ENCODE results near the gene AKAP8. TPM values are rescaled to one million over a fixed set of nuclear protein-coding genes. Genes with fewer than 3 reads are reported as not detected.
"Not testable (repeated sequence)": the region's sequence is repeated elsewhere in the genome, so short reads cannot be mapped to it uniquely, and the experiment has no call there.

AKAP8 gene
- polyA plus RNA-seq, 3 donors, result 26.6 to 36.3 (median 35.5) TPM

DNA sequence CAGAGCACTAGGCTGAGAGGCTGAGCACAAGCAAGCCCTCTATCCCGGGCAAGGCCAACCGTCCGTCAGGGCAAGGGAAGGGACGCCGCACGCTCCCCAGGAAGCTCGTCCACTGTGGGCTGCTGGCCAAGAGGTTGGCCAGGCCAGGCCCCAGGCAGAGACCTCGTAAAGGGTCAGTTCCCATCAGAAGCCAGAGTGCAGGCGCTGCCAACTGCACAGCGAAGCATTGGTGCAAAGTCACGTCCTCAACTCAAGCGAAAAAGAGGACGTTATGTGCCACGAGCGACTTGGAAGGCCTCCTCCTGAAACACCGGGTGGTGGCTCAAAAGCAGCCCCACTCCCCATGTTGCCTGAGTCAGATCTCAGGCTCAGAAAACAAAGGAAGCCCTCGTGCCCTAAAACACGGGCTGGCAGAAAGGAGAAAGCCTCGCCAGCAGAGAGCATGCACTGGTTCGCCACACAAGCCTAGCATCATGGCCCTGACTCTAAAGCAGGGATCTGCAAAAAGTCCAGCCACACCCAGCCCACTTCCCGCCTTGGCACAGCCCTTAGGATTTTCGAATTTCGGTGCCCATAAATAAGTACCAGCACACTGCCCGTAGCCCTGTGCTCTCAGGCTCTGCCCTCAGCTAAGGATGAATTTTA lies 4.7 kb downstream of the AKAP8 start:
- no peak for DNase-seq

DNA sequence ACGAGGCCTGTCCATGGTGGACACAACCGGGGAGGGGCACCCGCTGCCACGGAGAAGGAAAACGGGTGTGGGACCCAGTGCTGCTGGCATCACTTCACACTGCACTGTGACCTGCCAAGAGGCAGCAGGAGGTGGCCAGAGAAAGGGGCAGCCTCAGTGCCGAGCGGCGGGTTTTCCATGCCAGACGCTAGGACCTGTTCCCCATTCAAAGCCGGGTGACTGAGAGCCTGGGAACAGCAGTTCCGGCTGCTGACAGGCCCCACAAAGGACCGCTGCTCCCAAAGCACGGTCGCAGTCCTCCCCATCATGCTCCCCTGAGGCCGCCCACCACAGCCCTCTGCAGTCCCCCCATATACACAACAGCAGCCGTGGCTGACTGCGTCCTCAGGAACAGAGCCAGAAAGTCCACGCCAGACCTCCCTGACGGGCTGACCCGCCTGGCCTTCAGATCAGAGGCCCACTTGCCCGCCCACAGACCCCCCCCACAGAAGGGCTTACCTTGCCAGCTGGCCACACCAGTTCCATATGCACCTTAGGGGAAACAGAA lies 5.4 kb downstream of the AKAP8 start:
- no peak for DNase-seq

DNA sequence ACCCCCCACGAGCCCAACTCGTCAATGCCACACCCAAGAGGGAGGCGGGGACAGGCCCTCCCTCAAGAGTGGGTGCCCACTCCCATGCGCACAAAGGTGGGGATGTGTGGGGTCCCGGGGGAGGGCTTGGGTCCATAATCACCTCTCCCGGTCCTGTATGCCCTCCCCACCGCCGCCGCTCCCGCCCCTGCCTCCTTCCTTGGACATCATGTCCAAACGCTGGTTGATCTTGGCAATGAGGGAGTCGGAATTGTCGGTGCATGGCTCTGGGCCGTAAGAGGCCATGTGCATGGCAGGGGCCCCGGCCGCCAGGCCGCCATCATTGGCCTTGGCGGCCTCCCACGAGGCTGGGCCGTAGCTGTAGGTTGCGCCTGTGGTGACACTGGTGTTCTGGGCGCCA lies 5.9 kb downstream of the AKAP8 start:
- no peak for DNase-seq

DNA sequence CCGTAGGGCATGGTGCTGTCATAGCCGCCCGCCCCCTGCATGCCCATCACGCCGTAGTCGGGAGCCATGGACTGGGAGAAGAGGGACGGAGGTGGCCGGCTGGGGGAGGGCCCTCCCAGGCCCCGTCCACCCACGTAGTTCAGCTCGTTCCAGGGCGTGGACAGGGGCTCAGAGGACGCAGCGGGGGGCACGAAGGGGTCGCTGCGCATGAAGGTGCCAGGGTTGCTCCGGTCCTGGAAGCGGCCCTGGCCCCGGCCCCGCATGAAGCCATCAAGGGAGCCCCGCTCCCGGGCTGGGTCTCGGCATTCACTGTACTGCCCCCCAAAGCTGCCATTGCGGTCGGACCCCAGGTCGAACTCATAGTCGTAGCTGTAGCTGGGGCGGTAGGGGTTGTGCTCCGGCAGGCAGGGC lies 6.7 kb downstream of the AKAP8 start:
- no peak for DNase-seq

DNA sequence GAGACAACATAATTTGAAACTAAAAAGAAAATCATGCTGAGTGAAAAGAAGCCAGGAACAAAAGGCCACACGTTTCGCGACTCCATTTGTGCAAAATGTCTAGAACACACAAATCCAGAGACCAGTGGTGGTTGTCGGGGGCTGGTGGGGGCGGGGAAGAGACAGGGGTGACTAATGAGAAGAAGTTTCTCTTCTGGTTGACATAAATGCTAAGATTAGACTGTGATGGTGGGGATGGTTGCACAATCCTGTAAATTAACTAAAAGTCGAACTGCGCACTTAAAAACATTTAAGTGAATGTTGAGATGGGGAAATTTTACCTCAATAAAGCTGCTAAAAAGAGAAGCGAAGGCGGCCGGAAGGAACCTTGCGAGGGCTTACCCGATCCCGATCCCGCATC lies 7.1 kb downstream of the AKAP8 start:
- no peak for DNase-seq

DNA sequence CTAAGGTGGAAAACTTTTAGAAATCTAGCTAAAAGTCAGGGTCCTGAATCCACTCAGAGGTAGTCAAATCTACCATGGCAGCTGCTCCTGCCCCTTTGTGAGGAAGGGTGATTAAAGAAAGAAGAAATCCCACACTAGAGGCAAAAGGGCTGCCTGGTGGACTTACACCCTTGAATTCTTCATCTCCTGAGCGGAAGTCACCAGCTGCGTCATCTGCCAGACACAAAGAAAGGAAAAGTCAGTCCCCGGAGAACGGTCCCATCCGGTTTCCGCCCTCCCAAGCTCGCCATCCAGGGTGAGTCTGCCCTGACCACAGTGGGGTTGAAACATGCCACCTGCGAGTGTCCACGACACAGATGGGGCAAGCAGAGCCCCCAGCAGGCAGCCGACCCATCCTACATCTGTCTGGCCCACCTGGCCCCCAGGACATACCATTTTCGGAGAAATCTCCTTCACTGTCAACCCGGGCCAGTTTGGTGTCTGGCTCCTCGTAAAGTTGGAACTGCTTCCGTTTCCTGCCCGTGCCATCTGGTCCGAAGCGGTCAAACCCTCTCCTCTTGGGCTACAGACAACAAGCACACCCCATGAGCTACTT lies 7.7 kb downstream of the AKAP8 start:
- no peak for DNase-seq

DNA sequence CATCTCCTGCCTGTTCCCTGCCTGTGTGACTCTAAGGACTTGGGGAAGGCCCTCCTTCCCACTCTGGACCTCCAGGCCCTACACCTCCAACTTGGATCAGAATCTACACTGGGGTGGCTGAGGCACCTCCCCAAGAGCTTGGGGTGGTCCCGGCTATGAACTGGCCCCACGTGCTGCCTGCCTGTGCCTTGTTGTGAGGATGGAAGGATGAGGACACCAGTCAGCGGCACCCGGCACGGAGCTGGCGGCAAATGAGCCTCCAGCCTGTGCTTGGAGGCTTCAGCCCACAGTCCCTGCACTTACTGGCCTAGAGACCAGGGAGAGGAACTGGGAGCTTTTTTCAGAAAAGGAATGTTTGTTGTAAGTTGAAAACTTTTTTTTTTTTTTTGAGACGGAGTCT lies 8.5 kb downstream of the AKAP8 start:
- no peak for DNase-seq

DNA sequence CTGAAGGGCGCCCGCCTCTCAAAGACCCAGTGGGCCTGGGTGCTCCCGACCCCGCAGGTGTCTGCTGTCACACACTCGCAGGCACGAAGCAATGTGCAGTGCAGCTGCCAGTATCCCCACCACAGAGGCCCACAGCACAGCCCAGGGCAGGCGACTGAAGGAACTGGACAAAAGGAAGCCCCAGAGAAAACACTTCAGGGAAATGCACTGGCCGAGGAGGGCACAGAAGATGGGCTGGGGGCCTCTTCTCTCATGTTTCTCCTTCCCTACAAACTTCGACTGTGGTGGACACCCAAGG lies 10.0 kb downstream of the AKAP8 start:
- DNase-seq, result no peak

DNA sequence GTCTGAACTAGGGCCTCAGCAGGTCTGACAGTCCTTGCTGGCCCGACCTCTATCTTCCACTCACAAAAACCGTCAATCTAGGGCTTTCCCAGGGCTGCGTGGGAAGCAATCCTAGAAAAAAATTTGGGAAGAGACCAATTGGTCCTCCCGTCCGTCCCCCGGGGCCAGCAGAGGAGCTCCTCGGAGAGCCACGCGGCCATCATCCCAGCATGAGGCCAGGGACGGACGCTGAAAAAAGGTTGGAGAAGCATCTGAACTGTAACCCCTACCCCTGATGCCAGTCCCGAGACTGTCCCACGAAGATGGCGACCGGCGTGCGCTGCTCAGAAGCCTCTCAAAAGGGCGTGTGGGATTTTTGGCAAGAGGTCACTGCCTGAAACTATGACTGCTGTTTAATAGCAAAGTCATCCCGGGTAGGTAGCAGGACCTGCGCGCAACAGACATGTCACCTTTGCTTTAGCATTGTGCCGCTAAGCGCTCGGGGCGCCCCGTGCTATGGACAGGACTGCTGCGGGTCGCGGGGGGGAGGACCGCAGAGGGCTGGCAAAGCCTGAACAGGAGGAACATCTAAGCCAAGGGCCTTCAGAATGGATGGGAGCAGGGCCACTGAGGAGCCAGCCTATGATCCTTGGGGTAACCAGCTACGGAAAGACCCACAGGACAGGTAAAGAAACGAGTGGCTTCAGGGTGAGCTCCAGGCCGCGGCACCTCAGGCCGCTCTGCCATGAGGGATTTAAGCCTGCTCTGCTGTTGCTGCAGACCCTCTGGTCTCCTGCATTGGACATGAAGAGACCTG lies 10.6 kb downstream of the AKAP8 start:
- no peak for DNase-seq

DNA sequence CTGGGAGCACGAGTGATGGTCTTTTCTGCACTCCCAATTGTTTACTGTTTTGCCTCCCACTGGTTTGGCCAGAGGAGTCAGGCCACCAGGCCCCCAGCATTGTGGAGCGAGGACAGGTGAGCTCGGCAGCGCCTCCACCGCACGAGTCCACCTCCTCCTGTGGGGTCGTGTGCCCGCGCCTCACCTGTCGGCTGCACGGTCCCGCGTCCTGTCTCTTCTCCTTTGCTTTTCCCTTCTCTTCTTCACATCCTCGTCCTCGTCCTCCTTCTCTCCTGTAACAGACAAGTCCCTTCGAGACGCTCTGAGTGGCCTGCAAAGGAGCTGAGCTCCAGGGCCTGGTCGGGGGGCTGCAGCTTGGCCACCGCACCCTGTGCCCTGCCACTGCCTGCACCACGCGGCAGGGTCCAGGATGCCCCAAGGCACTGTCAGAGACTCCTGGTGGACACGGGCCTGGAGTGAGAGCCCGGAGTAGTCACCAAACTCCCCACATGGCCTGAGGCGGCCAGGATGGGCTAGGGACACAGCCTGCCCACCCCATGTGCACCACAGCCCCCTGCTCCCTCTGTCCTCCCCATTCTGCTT lies 11.4 kb downstream of the AKAP8 start:
- DNase-seq, result no peak

DNA sequence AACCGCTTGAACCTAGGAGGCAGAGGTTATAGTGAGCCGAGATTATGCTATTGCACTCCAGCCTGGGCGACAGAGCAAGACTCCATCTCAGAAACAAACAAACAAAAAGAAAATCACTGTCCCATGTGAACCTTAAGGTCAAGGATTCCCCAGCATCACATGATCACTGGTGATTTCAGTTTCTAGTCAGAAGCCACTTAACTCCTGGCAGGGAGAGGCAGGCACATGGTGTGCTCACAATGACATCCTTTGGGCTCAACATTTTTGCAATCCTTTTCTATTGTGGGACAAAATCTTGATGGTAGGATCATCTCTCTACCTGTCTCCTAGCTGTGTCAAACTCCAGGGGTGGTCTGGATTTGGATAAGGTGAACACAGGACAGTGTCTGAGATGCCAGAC lies 12.1 kb downstream of the AKAP8 start:
- DNase-seq, result no peak

DNA sequence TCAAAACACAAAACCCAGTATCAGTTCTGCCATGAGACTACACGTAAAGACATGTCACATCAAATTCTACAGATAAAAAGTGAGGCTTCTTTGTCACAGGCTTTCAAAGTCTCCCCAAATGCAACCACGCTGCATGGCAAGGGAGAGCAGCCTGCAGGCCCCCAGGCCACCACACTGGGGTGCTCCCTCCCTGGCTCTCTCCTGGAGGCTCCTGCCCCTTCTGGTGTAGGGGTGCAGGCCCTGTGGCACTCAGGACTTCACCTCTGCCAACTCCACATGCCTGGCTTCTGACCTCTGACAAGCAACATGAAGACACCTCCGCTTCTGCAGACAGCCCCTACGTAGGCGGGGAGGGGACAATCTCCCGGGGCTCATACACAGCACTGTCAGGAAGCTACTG lies 14.3 kb downstream of the AKAP8 start:
- no peak for DNase-seq

DNA sequence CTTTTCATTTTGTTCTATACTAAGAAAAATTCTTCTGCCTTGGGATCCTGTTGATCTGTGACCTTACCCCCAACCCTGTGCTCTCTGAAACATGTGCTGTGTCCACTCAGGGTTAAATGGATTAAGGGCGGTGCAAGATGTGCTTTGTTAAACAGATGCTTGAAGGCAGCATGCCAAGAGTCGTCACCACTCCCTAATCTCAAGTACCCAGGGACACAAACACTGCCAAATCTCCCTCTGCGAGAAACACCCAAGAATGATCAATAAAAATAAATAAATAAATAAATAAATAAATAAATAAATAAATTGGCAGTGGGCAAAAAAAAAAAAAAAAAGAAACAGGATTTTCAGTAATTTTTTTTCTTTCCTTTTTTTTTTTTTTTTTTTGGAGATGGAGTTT lies 15.8 kb downstream of the AKAP8 start:
- DNase-seq, result not testable (repeated sequence)

DNA sequence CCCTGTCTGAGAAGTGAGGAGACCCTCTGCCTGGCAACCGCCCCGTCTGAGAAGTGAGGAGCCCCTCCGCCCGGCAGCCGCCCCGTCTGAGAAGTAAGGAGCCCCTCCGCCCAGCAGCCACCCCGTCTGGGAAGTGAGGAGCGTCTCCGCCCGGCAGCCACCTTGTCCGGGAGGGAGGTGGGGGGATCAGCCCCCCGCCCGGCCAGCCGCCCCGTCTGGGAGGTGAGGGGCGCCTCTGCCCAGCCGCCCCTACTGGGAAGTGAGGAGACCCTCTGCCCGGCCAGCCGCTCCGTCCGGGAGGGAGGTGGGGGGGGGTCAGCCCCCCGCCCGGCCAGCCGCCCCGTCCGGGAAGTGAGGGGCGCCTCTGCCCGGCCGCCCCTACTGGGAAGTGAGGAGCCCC lies 16.5 kb downstream of the AKAP8 start:
- DNase-seq, result not testable (repeated sequence)

DNA sequence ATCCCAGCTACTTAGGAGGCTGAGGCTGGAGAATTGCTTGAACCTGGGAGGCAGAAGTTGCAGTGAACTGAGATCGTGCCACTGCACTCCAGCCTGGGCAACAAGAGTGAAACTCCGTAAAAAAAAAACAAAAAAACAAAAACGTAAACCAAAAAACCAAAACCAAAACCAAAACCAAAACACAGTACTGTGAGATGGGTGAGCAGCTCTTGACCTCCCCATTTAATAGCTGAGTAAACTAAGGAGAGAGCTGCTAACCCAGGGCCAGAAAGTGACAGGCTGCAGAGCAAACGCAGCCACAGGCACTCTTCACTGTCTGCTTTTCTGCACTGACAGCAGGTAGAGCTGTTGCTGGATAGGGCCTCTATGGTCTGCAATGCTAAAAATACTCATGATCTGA lies 19.6 kb downstream of the AKAP8 start:
- not testable (repeated sequence) for DNase-seq

DNA sequence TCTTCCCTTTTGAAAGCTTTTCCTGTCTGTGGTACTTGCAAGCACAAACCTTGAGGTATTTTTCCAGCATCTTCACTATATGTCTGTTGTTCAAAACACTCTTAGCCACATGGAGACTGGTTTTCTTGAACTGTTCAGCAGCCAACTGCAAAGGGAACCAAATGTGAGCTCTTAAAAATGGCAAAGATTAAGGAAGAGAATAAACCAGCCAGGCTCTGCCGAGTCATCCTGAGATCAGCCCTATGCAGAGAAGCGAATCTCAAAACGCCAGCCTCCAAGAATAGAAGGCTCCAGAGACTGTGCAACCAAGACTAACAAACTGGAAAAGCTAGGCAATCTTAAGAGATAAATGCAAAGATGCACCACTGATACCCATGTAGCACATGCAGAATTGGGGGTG lies 20.7 kb downstream of the AKAP8 start:
- DNase-seq, result no peak

DNA sequence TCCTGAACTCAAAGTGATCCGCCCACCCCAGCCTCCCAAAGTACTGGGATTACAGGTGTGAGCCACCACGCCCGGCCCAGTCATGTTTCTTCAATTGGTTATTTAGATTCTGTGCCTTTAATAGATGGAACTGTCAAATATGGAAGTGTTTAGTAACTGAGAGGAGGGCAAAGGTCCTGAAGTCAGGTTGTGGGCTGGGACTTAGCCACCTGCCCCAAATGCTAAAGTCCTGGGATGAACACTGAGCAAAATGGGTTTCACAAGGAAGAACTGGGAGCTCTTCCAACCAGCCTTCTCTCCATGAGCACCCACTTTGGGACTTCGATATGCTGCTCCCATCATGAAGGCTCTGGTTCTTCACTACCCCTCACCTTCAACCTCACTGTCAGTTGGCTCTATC lies 21.7 kb downstream of the AKAP8 start:
- no peak for DNase-seq

DNA sequence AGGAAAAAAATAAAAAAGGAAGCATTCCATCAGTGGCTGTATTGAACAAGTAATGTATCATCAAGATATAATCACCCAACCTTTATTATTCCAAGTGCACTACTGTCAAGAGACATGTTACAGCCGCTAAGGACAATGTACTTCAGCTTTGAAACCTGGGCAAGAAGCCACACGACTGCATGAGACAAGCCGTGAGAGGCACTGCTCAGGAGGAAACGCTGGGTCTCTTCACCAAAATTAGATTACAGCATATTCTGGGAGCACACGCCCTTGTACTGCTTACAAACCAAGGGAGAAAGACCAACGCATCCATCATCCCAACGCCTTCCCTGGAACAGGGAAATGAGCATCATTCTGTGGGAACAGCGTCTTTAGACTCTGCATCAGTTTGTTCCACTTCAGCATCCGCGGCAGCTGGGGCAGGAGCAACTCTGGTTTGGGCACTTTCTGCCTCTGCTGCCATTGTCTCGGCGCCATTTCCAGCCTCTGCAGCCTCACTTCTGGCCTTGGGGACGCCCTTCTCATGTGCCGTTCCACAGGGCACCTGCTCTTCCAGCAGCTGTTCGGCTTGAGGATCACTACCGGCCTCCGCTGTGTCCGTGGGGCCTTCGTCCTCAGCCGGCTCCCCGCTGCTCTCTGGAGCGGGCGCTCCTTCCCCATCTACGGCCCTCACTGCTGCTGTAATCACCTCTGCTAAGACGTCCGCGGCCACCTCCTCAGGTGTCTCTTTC lies 24.9 kb downstream of the AKAP8 start:
- DNase-seq, result no peak

DNA sequence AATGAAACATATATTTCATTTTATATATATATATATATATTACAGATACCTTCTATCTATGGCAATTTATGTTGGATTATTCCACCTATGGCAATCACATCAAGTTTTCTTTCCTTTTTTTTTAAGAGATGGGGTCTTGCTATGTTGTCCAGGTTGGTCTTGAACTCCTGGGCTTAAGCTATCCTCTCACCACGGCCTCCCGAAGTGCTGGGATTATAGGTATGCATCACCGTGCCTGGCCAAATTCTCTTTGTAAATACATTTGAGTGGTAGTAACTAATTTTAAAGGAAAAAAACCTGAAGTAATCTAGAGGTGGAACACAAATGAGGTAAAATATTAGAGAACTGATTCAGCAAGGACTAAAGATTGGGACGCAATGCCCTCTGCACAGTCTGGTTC lies 25.7 kb downstream of the AKAP8 start:
- DNase-seq, result no peak

DNA sequence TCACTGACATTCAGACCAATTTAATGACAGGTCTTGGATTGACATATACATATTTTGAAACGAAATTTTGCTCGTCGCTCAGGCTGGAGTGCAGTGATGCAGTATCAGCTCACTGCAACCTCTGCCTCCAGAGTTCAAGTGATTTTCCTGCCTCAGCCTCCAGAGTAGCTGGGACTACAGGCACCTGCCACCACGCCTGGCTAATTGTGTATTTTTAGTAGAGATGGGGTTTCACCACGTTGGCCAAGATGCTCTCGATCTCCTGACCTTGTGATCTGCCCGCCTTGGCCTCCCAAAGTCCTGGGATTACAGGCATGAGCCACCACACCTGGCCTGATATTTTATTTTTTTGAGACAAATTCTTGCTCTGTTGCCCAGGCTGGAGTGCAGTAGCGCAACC lies 27.1 kb downstream of the AKAP8 start:
- DNase-seq, result not testable (repeated sequence)

DNA sequence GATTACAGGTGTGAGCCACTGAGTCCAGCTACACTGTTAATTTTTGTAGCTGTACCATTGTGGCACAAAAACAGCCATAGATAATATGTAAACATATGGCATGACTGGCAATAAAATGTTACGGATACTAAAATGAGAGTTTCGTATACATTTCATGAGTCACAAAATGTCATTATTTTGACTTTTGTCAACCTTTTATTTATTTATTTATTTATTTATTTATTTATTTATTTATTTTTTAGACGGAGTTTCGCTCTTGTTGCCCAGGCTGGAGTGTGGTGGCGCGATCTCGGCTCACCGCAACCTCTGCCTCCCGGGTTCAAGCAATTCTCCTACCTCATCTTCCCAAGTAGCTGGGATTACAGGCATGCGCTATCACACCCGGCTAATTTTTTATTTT lies 38.3 kb downstream of the AKAP8 start:
- DNase-seq, result not testable (repeated sequence)

DNA sequence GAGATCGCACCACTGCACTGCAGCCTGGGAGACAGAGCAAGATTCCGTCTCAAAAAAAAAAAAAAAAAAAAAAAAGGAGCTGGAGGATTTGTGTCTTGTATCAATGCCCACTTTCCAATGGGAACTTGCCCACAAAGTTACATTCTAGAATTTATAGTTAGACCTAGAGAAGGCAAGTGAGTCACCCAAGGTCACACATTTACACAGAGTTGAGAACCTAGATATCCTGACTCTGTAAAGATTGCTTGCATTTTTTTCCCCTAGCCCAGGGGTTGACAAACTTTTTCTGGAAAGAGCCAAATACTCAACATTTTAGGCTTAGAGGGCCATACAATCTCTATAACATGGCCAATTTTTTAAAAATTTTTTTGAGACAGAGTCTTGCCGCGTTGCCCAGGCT lies 39.5 kb downstream of the AKAP8 start:
- DNase-seq, result no peak

All from renal pelvis (tissue), 4 donors.